ENCODE measurements around the gene ENPP6.

The ENPP6 gene

DNA sequence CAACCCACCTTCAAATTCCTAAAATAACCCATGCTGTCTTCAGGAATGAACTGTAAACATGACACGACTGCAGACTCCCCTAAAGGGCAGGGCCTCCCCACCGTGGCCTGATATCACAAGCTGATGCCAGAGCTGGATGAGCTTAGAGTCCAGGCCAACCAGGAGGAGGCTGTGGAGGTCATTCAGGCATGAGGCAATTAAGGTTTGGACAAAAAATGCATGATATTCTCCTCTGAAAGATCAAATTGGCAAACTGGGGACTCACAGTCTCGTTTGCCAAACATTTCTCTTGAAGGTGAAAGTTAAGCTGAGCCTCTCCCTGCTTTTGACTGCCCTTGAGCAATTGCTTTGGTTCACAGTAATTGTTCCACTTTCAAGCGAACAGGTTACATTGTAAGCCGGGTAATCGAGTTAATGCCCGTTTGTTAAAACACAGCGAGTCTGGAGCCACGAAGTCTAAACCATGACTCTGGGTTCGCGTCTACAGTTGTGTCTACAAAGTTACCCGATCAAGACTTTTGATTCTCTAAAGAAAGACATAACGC lies 105.6 kb downstream of the ENPP6 start:
- TF ChIP-seq POLR2A (IDR thresholded peaks at IDR 0.05; ENCODE audit: low read depth, low read length) = no peak
- TF ChIP-seq PAX5 (IDR thresholded peaks at IDR 0.05; ENCODE audit: insufficient read depth, low read length, severe bottlenecking) = no peak
- TF ChIP-seq SPI1 (IDR thresholded peaks at IDR 0.05; ENCODE audit: low read depth, low read length) = no peak
- no peak for TF ChIP-seq TAF1 (IDR thresholded peaks at IDR 0.05; ENCODE audit: low read depth, low read length)
- no peak for TF ChIP-seq POLR2AphosphoS5 (IDR thresholded peaks at IDR 0.05; ENCODE audit: low read depth, low read length)
- no peak for TF ChIP-seq POU2F2 (IDR thresholded peaks at IDR 0.05; ENCODE audit: low read depth, low read length)
- FAIRE-seq = no peak

DNA sequence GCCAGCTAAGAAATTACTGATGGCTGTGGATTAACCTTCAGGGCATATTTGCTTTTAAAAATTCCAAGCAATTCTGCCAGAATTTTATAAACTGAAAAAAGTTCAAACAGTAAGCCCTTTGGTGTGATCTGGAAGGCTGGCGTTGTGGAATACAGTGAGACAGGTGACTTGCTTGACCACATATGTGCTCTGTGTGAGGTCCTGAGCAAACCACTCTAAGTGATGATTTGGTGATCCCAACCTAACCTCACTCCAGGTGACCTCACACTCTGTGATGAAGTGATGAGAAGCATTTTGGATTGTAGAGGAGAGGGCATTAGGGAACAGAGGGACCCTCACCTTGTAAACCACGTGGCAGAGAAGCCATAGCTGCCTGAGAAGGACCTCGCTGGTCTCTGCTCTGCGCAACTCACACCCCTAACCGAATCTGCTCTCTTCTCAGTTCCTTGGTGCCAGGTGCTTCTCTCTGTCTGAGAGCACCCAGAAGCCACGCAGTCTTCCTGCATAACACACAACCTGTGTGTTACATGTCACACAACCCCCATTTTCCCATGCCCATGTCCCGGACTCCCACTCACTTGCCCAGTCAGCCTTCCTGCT lies 106.3 kb downstream of the ENPP6 start:
- FAIRE-seq (no peak), DNase-seq (ENCODE audit: insufficient read length, low spot score) (no peak)
- TF ChIP-seq PAX5 (IDR thresholded peaks at IDR 0.05; ENCODE audit: insufficient read depth, low read length, severe bottlenecking) (no peak), POLR2AphosphoS5 (IDR thresholded peaks at IDR 0.05; ENCODE audit: low read depth, low read length) (no peak), POLR2A (IDR thresholded peaks at IDR 0.05; ENCODE audit: low read depth, low read length) (no peak), SPI1 (IDR thresholded peaks at IDR 0.05; ENCODE audit: low read depth, low read length) (no peak), POU2F2 (IDR thresholded peaks at IDR 0.05; ENCODE audit: low read depth, low read length) (no peak), TAF1 (IDR thresholded peaks at IDR 0.05; ENCODE audit: low read depth, low read length) (no peak)

More for the DNA sequence above, 105.6 kb downstream of the ENPP6 start:
- DNase-seq (ENCODE audit: insufficient read length, low spot score) = no peak

DNA sequence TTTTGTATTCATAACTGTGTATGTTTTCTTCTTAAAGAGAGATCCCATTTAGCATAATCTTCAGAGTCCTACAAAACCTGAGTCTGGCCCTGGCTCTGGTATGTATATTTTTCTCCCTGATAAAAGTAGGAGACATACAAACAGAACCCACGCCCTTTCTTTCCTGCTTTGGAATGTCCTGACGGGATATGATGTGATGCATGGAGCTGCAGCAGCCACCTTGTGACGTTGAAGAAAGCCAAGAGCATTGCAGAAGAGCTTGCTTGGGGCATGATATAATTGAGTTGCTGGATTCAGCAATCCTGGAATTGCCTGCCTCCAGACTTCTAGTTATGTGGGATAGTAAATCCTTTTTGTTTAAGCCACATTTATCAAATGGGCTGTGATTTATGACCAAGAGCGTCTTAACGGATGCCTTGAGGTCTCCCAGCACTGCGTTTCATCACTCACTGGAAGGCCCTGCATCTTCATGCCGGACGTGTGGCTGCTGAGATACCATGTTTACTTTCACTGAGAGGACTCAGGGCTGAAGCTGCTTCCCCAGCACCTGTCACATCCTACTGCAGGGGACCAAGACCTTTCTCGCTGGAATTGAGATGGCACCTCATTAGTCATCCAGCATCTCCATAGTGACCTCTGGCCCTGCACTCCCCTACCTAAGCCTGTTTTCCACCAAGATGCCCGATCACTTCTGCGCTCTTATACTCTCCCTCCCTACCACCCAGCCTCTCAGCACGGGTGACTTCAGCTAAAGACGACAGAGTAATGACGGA lies 107.0 kb downstream of the ENPP6 start:
- DNase-seq (ENCODE audit: insufficient read length, low spot score) (no peak), FAIRE-seq (no peak)
- no peak for TF ChIP-seq POU2F2 (IDR thresholded peaks at IDR 0.05; ENCODE audit: low read depth, low read length)
- TF ChIP-seq TAF1 (IDR thresholded peaks at IDR 0.05; ENCODE audit: low read depth, low read length) = no peak
- TF ChIP-seq POLR2A (IDR thresholded peaks at IDR 0.05; ENCODE audit: low read depth, low read length) = no peak
- TF ChIP-seq SPI1 (IDR thresholded peaks at IDR 0.05; ENCODE audit: low read depth, low read length) = no peak

DNA sequence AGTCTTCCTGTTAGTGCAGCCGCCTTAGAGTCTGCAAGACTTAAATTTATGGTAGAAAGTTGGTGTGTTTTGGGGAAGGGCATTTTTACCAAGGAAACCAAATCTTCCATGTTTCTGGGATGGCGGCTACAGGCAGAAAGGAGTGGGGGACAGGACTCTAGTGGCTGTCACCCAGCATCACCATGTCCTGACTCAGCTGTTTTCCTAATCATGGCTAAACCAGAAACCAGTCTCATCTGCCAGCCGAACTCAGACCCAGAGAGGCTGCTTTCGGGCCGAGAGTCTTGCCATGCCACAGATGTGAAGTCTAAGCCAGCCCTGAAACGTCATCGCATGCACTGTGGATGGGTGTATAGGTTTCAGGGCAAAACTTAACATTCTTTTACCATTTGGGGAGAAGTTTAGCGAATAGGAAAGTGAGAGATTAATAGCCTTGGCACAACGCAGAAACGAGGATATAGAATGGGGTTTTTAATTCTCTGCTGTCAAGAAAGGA lies 109.6 kb downstream of the ENPP6 start:
- TF ChIP-seq PAX5 (IDR thresholded peaks at IDR 0.05; ENCODE audit: insufficient read depth, low read length, severe bottlenecking) (no peak), POLR2AphosphoS5 (IDR thresholded peaks at IDR 0.05; ENCODE audit: low read depth, low read length) (no peak), POLR2A (IDR thresholded peaks at IDR 0.05; ENCODE audit: low read depth, low read length) (no peak)
- FAIRE-seq (no peak), DNase-seq (ENCODE audit: insufficient read length, low spot score) (no peak)

DNA sequence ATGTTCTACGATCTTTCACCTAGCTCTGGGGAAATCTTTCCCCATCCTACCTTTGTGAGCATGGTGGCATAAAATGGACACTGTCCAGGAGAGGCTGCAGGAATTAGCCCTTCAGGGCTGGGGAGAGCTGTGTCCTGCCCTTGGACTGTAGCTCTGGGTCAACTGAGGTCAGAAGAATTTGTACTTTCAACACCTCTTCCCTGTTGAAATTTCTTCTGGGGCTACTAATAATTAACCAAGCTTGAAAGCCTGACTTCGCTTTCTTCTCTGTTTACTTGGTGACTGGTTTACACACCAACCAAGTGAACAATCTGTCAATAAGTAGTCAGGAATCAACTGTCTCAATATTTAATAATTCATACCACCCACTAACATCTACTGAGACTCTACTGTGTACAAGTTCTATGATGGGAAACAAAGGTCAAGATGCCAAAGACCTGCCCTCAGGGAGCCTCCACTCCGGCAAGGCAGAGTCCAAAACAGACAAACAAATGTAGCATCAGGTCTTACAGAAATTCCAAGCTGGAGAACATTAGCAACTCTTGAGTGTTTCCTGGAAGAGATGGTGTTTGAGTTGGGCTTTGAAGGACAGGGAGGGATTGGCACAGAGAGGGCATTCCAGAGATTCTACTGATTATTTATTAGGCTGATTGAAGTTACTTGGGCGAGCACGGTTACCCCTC lies 113.1 kb downstream of the ENPP6 start:
- no peak for DNase-seq (ENCODE audit: insufficient read length, low spot score)
- TF ChIP-seq TAF1 (IDR thresholded peaks at IDR 0.05; ENCODE audit: low read depth, low read length) = no peak
- no peak for TF ChIP-seq PAX5 (IDR thresholded peaks at IDR 0.05; ENCODE audit: insufficient read depth, low read length, severe bottlenecking)
- no peak for TF ChIP-seq POLR2AphosphoS5 (IDR thresholded peaks at IDR 0.05; ENCODE audit: low read depth, low read length)
- no peak for TF ChIP-seq POLR2A (IDR thresholded peaks at IDR 0.05; ENCODE audit: low read depth, low read length)
- TF ChIP-seq SPI1 (IDR thresholded peaks at IDR 0.05; ENCODE audit: low read depth, low read length) = no peak
- no peak for TF ChIP-seq POU2F2 (IDR thresholded peaks at IDR 0.05; ENCODE audit: low read depth, low read length)
- no peak for FAIRE-seq

DNA sequence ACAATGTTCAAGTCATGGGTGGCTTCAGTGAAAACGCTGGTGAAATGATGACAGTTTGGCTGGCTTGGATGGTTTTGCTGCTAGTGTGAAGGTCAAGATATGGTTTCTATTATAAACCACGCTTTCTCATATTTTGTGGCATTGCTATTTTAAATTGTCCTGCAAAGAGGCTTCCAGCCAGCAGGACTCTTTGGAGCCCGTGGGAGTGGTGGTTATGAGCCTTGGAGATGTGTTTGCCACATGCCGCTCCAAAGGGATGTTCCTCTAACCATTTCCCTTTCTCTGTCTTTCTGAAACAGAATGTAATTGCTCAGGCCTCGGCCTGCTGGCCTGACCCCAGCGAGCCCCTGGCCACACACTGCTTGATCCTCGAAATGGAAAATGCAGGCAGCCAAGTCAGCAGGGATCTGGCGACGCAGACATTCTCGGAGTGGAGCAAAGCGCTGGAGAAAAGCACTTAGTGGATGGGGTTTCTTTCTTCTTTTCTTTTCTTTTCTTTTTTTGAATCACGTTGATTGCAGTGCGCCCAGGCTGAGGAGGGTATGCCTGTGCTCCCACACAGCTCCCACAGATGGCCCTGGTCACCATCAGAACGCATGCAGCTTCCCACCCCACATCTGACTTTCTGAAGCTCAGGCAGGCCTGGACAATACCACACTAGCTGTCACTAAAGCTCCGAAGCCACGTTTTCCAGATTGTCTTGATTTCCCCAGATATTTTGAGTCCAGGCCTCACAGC lies 114.0 kb downstream of the ENPP6 start:
- TF ChIP-seq TAF1 (IDR thresholded peaks at IDR 0.05; ENCODE audit: low read depth, low read length) = no peak
- TF ChIP-seq POLR2AphosphoS5 (IDR thresholded peaks at IDR 0.05; ENCODE audit: low read depth, low read length) = no peak
- TF ChIP-seq POU2F2 (IDR thresholded peaks at IDR 0.05; ENCODE audit: low read depth, low read length) = no peak
- TF ChIP-seq PAX5 (IDR thresholded peaks at IDR 0.05; ENCODE audit: insufficient read depth, low read length, severe bottlenecking) = no peak
- TF ChIP-seq POLR2A (IDR thresholded peaks at IDR 0.05; ENCODE audit: low read depth, low read length) = no peak
- TF ChIP-seq SPI1 (IDR thresholded peaks at IDR 0.05; ENCODE audit: low read depth, low read length) = no peak
- FAIRE-seq (no peak), DNase-seq (ENCODE audit: insufficient read length, low spot score) (no peak)

DNA sequence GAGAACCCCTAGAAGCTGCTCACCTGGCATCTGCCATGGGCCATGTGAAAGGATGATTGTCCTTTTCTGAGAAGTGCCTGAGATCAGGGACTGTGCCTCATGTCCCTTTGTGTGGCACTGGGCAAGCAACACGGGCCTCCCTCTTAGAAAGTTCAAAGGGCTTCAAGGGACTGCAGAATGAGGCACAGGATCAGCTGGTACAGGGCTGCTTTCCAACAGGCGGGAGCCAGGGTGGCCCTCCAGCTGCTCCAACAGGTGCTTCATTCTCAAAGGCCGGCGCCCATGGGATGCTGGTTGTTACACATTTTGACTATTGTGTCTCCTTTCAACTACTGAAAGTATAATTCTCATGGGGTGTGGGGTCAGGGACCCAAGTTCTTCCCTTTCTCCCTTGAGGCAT lies 114.7 kb downstream of the ENPP6 start:
- DNase-seq (ENCODE audit: insufficient read length, low spot score) = no peak
- TF ChIP-seq POLR2A (IDR thresholded peaks at IDR 0.05; ENCODE audit: low read depth, low read length) = no peak
- TF ChIP-seq SPI1 (IDR thresholded peaks at IDR 0.05; ENCODE audit: low read depth, low read length) = no peak
- TF ChIP-seq POLR2AphosphoS5 (IDR thresholded peaks at IDR 0.05; ENCODE audit: low read depth, low read length) = no peak
- TF ChIP-seq POU2F2 (IDR thresholded peaks at IDR 0.05; ENCODE audit: low read depth, low read length) = no peak
- no peak for TF ChIP-seq TAF1 (IDR thresholded peaks at IDR 0.05; ENCODE audit: low read depth, low read length)
- TF ChIP-seq PAX5 (IDR thresholded peaks at IDR 0.05; ENCODE audit: insufficient read depth, low read length, severe bottlenecking) = no peak
- no peak for FAIRE-seq

DNA sequence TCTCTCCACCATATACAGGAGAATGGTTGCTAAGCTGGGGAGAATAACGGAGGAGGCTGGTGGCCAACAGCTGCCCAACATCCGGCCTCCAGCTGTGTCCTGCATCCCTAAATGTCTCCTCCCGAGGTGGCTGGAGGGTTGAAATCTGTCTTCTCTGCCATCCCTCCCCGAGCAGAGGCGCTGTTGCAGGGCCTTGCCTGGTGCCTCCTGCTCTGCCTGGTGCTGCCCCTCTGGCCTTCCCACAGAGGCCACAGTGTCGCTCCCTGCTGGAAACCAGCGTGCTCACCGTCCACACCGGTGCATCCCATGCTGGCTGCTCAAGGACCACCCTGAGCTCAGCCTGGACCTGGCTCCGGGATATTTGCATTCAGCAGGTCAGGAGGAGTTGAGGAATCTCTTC lies 115.2 kb downstream of the ENPP6 start:
- DNase-seq (ENCODE audit: insufficient read length, low spot score) = no peak

More for the DNA sequence above, 115.2 kb downstream of the ENPP6 start:
- FAIRE-seq = no peak
- TF ChIP-seq POU2F2 (IDR thresholded peaks at IDR 0.05; ENCODE audit: low read depth, low read length) (no peak), SPI1 (IDR thresholded peaks at IDR 0.05; ENCODE audit: low read depth, low read length) (no peak), PAX5 (IDR thresholded peaks at IDR 0.05; ENCODE audit: insufficient read depth, low read length, severe bottlenecking) (no peak), TAF1 (IDR thresholded peaks at IDR 0.05; ENCODE audit: low read depth, low read length) (no peak), POLR2AphosphoS5 (IDR thresholded peaks at IDR 0.05; ENCODE audit: low read depth, low read length) (no peak), POLR2A (IDR thresholded peaks at IDR 0.05; ENCODE audit: low read depth, low read length) (no peak)
